ENCODE results near the gene SRP68. TPM values are rescaled to one million over a fixed set of nuclear protein-coding genes. Genes with fewer than 3 reads are reported as not detected.

SRP68 gene
- polyA plus RNA-seq, 1 experiment, result 101 TPM

GRCh38 chr17:76022973-76023899 is 49.1 kb downstream of the SRP68 start:
- H3K27ac ChIP-seq (ENCODE audit: low read depth, low read length), result no peak overlapping the region
- no peak for TF ChIP-seq CTCF (IDR thresholded peaks at IDR 0.05; ENCODE audit: low read depth, low read length)
- H3K4me3 ChIP-seq (ENCODE audit: low read depth, low read length), result no peak overlapping the region
- ChIA-PET POLR2A (interaction anchor here (0.5 kb wide), 1 partner anchor 30 kb away, joined by 3 read pairs; no protein-coding TSS in a partner anchor), CTCF (no interaction called here)
- DNase-seq (ENCODE audit: low read depth, low spot score), result no peak
- H3K27me3 ChIP-seq (ENCODE audit: control insufficient read depth, insufficient read depth, low read length), result peaks cover 9% of the 10 kb centered on the region
- H3K9me3 ChIP-seq (ENCODE audit: control insufficient read depth, insufficient read depth, low read length), result no peaks in the 10 kb centered on the region; the same call in 1 of the 2 replicates

GRCh38 chr17:76022285-76022684 is 50.0 kb downstream of the SRP68 start:
- no peak for TF ChIP-seq CTCF (IDR thresholded peaks at IDR 0.05; ENCODE audit: low read depth, low read length)
- Histone ChIP-seq H3K27me3 (ENCODE audit: control insufficient read depth, insufficient read depth, low read length) (peaks cover 14% of the 10 kb centered on the region), H3K9me3 (ENCODE audit: control insufficient read depth, insufficient read depth, low read length) (no peaks in the 10 kb centered on the region; the same call in 1 of the 2 replicates), H3K4me3 (ENCODE audit: low read depth, low read length) (no peak overlapping the region), H3K27ac (ENCODE audit: low read depth, low read length) (no peak overlapping the region)
- no peak for DNase-seq (ENCODE audit: low read depth, low spot score)
- ChIA-PET CTCF (no interaction called here), POLR2A (interaction anchor here (0.5 kb wide), 1 partner anchor 29 kb away, joined by 3 read pairs; no protein-coding TSS in a partner anchor)

DNA sequence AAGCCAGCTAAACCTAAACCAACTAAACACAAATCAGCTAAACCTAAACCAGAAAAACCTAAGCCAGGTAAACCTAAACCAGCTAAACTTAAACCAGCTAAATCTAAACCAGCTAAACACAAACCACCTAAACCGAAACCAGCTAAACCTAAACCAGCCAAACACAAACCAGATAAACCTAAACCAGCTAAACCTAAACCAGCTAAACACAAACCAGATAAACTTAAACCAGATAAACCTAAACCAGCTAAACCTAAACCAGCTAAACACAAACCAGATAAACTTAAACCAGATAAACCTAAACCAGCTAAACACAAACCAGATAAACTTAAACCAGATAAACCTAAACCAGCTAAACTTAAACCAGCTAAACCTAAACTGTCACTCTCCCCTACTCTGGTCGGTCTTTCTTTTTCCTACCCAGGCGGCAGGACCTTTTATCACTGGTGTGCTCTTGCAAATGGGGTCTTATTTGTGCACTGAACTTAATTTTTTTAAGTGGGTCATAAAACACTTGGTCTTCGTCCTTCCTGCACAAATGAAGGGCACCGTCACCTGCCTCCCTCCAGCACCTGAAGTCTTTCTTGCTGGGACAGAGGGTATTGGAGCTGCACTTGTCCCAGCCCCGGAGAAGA is 52.4 kb downstream of the SRP68 start:
- H3K27me3 ChIP-seq (ENCODE audit: control insufficient read depth, insufficient read depth, low read length), result peaks cover 16% of the 10 kb centered on the region
- TF ChIP-seq CTCF (IDR thresholded peaks at IDR 0.05; ENCODE audit: low read depth, low read length), result no peak
- no peak overlapping the region for H3K4me3 ChIP-seq (ENCODE audit: low read depth, low read length)
- H3K27ac ChIP-seq (ENCODE audit: low read depth, low read length), result no peak overlapping the region
- ChIA-PET POLR2A (interaction anchor here (0.9 kb wide), 1 partner anchor 52 kb away, joined by 3 read pairs; no protein-coding TSS in a partner anchor), CTCF (interaction anchor here (0.6 to 1.1 kb wide), 4 partner anchors 10 to 266 kb away, joined by 3 to 7 read pairs (median 4); no protein-coding TSS in a partner anchor)
- no peaks in the 10 kb centered on the region; the same call in 1 of the 2 replicates for H3K9me3 ChIP-seq (ENCODE audit: control insufficient read depth, insufficient read depth, low read length)
- DNase-seq (ENCODE audit: low read depth, low spot score), result no peak

- CTCF ChIA-PET, result no interaction called here
- Histone ChIP-seq H3K4me3 (ENCODE audit: low read depth, low read length) (no peak overlapping the region), H3K27ac (ENCODE audit: low read depth, low read length) (no peak overlapping the region), H3K9me3 (ENCODE audit: control insufficient read depth, insufficient read depth, low read length) (no peaks in the 10 kb centered on the region; the same call in 1 of the 2 replicates), H3K27me3 (ENCODE audit: control insufficient read depth, insufficient read depth, low read length) (peaks cover 16% of the 10 kb centered on the region)
- DNase-seq (ENCODE audit: low read depth, low spot score), result no peak
- TF ChIP-seq CTCF (IDR thresholded peaks at IDR 0.05; ENCODE audit: low read depth, low read length), result no peak
- POLR2A ChIA-PET, result interaction anchor here (0.6 kb wide), 1 partner anchor 13 kb away, joined by 5 read pairs; no protein-coding TSS in a partner anchor
Measured at GRCh38 chr17:76018801-76019200, 53.5 kb downstream of the SRP68 start.
